ENCODE results near the gene PPP1R12A. TPM values are rescaled to one million over a fixed set of nuclear protein-coding genes. Genes with fewer than 3 reads are reported as not detected.
"Not testable (repeated sequence)": the region's sequence is repeated elsewhere in the genome, so short reads cannot be mapped to it uniquely, and the experiment has no call there.

Gene PPP1R12A
- polyA plus RNA-seq, 2 donors = 17.3 to 24.6 TPM

DNA sequence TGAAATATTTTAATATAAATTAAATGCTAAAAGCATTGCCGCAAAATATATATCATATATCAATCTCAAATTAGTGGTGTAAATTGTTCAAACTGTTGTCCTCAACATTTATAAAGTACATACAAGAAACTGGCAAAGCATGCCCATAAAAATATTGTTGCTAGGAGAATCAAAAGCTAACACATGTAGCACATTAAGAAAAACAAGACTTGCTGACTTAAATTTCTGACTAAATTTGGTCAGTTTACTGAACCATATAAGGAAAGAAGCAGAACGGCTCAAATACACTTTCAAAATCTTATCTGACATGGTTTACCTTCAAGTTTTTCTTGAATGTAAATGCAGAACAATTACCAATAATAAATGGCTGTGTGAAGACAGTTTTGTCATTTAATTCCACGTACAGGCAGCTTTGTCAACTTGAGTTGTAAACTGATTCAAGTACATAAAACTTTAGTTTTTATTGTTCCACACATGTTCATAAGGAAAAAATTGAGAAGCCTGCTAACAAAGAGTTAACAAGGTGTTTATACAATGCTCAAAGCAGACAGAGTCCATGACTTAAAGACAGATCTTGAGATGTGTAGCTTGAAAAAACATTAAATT is 50.4 kb downstream of the PPP1R12A start:
- WGBS, 2 donors = 68 to 76% methylated on average over 3 of the region's 3 CpGs
- Histone ChIP-seq H3K4me3 (ENCODE audit: low read depth in 1 of 2, low read length in 2 of 2) (no peak overlapping the region), H3K27me3 (ENCODE audit: control insufficient read depth in 1 of 2, insufficient read depth in 2 of 2, low read length in 2 of 2) (no peaks in the 10 kb centered on the region), H3K4me1 (ENCODE audit: control insufficient read depth in 2 of 2, insufficient read depth in 2 of 2, low read length in 1 of 2) (no peaks in the 10 kb centered on the region), H3K27ac (ENCODE audit: low read depth in 2 of 2, low read length in 1 of 2) (no peak overlapping the region), H3K36me3 (ENCODE audit: control insufficient read depth in 2 of 2, insufficient read depth in 2 of 2, low read length in 1 of 2) (no peaks in the 10 kb centered on the region), H3K9me3 (ENCODE audit: control insufficient read depth in 2 of 2, insufficient read depth in 1 of 2, low read depth in 1 of 2, low read length in 1 of 2) (no peaks in the 10 kb centered on the region)

DNA sequence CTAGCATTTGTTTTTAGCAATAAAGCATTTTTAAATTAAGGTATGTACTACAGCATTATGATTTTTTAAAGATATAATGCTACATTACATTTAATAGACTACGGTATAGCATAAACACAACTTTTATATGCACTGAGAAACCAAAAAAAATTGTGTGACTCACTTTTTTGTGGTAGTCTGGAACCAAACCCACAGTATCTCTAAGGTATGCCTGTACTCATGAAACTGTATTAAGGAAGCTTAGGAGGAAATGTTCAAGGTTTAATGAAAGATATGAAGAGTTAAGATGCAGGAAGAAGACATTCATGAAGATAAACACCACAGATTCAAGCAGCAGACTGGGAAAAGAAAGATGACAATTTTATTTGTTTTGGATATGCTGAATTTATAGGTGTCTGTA is 51.7 kb downstream of the PPP1R12A start:
- no peaks in the 10 kb centered on the region for H3K36me3 ChIP-seq (ENCODE audit: control insufficient read depth in 2 of 2, insufficient read depth in 2 of 2, low read length in 1 of 2)
- no peaks in the 10 kb centered on the region for H3K27me3 ChIP-seq (ENCODE audit: control insufficient read depth in 1 of 2, insufficient read depth in 2 of 2, low read length in 2 of 2)
- WGBS, 2 donors = 59 to 91% methylated on average over 1 of the region's 1 CpG
- H3K4me3 ChIP-seq (ENCODE audit: low read depth in 1 of 2, low read length in 2 of 2) = no peak overlapping the region
- no peaks in the 10 kb centered on the region for H3K4me1 ChIP-seq (ENCODE audit: control insufficient read depth in 2 of 2, insufficient read depth in 2 of 2, low read length in 1 of 2)
- no peak overlapping the region for H3K27ac ChIP-seq (ENCODE audit: low read depth in 2 of 2, low read length in 1 of 2)
- no peaks in the 10 kb centered on the region for H3K9me3 ChIP-seq (ENCODE audit: control insufficient read depth in 2 of 2, insufficient read depth in 1 of 2, low read depth in 1 of 2, low read length in 1 of 2)

DNA sequence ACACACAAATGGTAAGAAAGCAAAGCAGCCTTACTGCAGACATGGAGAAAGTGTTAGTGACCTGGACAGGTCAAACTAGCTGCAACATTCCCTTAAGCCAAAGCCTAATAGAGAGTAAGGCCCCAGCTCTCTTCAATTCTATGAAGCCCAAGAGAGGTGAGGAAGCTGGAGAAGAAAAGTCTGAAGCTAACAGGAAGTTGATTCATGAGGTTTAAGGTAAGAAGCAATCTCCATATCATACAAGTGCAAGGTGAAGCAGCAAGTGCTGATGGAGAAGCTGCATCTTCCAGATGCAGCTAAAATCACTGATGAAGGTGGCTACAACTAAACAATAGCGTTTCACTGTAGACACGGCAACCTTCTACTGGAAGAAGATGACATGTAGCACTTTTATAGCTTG is 53.5 kb downstream of the PPP1R12A start:
- H3K4me3 ChIP-seq (ENCODE audit: low read depth in 1 of 2, low read length in 2 of 2) = no peak overlapping the region
- H3K27me3 ChIP-seq (ENCODE audit: control insufficient read depth in 1 of 2, insufficient read depth in 2 of 2, low read length in 2 of 2) = no peaks in the 10 kb centered on the region
- 91 to 93% methylated on average over 2 of the region's 2 CpGs for WGBS, 2 donors
- no peaks in the 10 kb centered on the region for H3K9me3 ChIP-seq (ENCODE audit: control insufficient read depth in 2 of 2, insufficient read depth in 1 of 2, low read depth in 1 of 2, low read length in 1 of 2)
- no peaks in the 10 kb centered on the region for H3K4me1 ChIP-seq (ENCODE audit: control insufficient read depth in 2 of 2, insufficient read depth in 2 of 2, low read length in 1 of 2)
- no peaks in the 10 kb centered on the region for H3K36me3 ChIP-seq (ENCODE audit: control insufficient read depth in 2 of 2, insufficient read depth in 2 of 2, low read length in 1 of 2)
- no peak overlapping the region for H3K27ac ChIP-seq (ENCODE audit: low read depth in 2 of 2, low read length in 1 of 2)

DNA sequence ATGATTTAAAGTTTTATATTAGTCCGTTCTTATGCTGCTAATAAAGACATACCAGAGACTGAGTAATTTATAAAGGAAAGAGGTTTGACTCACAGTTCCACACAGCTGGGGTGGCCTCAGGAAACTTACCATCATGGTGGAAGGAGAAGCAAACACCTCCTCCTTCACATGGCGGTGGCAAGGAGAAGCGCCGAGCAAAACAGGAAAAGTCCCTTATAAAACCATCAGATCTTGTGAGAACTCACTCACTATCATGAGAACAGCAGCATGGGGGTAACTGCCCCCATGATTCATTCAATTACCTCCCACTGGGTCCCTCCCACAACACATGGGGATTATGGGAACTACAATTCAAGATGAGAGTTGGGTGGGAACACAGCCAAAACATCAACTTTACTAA is 56.4 kb downstream of the PPP1R12A start:
- not testable (repeated sequence) for H3K36me3 ChIP-seq (ENCODE audit: control insufficient read depth in 2 of 2, insufficient read depth in 2 of 2, low read length in 1 of 2); H3K4me1 ChIP-seq (ENCODE audit: control insufficient read depth in 2 of 2, insufficient read depth in 2 of 2, low read length in 1 of 2); H3K9me3 ChIP-seq (ENCODE audit: control insufficient read depth in 2 of 2, insufficient read depth in 1 of 2, low read depth in 1 of 2, low read length in 1 of 2); H3K27me3 ChIP-seq (ENCODE audit: control insufficient read depth in 1 of 2, insufficient read depth in 2 of 2, low read length in 2 of 2); H3K27ac ChIP-seq (ENCODE audit: low read depth in 2 of 2, low read length in 1 of 2); H3K4me3 ChIP-seq (ENCODE audit: low read depth in 1 of 2, low read length in 2 of 2)
- 92% methylated on average over 4 of the region's 4 CpGs for WGBS, 2 donors

DNA sequence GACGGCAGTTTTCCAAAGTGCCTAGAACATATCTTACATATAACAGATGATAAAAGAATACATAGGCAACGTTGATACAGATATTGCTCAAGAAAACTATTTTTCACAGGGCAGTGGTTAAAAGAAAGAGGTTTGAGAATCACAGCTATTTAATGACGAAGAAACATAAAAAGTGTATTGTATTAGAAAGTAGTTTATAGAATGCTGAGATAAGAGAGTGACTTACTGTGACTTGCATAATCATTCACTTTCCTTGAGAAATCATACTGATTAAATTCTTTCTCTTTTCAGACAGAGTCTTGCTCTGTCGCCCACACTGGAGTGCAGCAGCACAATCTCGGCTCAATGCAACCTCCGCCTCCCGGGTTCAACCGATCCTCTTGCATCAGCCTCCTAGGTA is 57.7 kb downstream of the PPP1R12A start:
- Histone ChIP-seq H3K4me1 (ENCODE audit: control insufficient read depth in 2 of 2, insufficient read depth in 2 of 2, low read length in 1 of 2) (no peaks in the 10 kb centered on the region), H3K4me3 (ENCODE audit: low read depth in 1 of 2, low read length in 2 of 2) (no peak overlapping the region), H3K27me3 (ENCODE audit: control insufficient read depth in 1 of 2, insufficient read depth in 2 of 2, low read length in 2 of 2) (no peaks in the 10 kb centered on the region), H3K9me3 (ENCODE audit: control insufficient read depth in 2 of 2, insufficient read depth in 1 of 2, low read depth in 1 of 2, low read length in 1 of 2) (no peaks in the 10 kb centered on the region), H3K27ac (ENCODE audit: low read depth in 2 of 2, low read length in 1 of 2) (no peak overlapping the region), H3K36me3 (ENCODE audit: control insufficient read depth in 2 of 2, insufficient read depth in 2 of 2, low read length in 1 of 2) (no peaks in the 10 kb centered on the region)
- WGBS, 2 donors = 91 to 93% methylated on average over 8 of the region's 8 CpGs

DNA sequence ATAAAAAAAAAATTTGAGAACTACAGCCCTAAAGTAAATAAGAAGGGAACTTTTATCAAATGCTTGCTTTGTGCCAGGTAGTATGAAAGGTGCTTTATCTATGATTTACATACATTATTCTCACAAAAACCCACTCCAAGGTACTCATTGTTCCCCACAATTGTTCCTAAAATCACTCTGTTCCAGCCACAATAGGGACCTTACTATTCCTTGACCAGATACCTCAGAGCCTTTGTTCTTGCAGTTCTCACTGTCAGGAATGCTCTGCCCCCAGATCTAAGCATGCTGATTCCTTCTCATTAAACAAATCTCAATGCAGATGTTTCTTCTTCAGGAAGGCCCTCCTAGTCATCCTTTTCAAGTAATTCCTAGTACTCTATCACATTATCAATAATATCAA is 60.2 kb downstream of the PPP1R12A start:
- H3K4me1 ChIP-seq (ENCODE audit: control insufficient read depth in 2 of 2, insufficient read depth in 2 of 2, low read length in 1 of 2) = no peaks in the 10 kb centered on the region
- H3K4me3 ChIP-seq (ENCODE audit: low read depth in 1 of 2, low read length in 2 of 2) = no peak overlapping the region

DNA sequence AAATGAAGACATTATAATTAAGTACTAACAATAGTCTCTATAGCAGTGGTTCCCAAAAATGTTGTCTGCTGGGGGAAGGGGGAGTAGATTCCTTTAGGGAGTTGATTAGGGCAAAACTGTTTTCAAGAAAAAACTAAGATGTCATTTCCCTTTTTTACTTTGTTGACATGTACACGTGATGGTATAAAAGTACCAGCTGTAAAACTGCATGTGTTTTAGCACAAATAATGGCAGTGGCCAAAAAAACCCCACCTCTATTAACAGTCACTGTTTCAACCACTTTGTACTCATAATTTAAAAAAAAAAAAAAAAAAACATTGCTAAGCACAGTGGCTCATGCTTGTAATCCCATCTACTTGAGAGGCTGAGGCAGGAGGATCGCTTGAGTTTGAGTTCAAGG is 61.7 kb downstream of the PPP1R12A start:
- Histone ChIP-seq H3K4me3 (ENCODE audit: low read depth in 1 of 2, low read length in 2 of 2) (no peak overlapping the region), H3K9me3 (ENCODE audit: control insufficient read depth in 2 of 2, insufficient read depth in 1 of 2, low read depth in 1 of 2, low read length in 1 of 2) (no peaks in the 10 kb centered on the region), H3K27me3 (ENCODE audit: control insufficient read depth in 1 of 2, insufficient read depth in 2 of 2, low read length in 2 of 2) (no peaks in the 10 kb centered on the region), H3K4me1 (ENCODE audit: control insufficient read depth in 2 of 2, insufficient read depth in 2 of 2, low read length in 1 of 2) (no peaks in the 10 kb centered on the region), H3K27ac (ENCODE audit: low read depth in 2 of 2, low read length in 1 of 2) (no peak overlapping the region), H3K36me3 (ENCODE audit: control insufficient read depth in 2 of 2, insufficient read depth in 2 of 2, low read length in 1 of 2) (no peaks in the 10 kb centered on the region)
- 69 to 79% methylated on average over 2 of the region's 2 CpGs for WGBS, 2 donors

More for the DNA sequence above, 60.2 kb downstream of the PPP1R12A start:
- no peaks in the 10 kb centered on the region for H3K27me3 ChIP-seq (ENCODE audit: control insufficient read depth in 1 of 2, insufficient read depth in 2 of 2, low read length in 2 of 2)
- no peak overlapping the region for H3K27ac ChIP-seq (ENCODE audit: low read depth in 2 of 2, low read length in 1 of 2)
- H3K9me3 ChIP-seq (ENCODE audit: control insufficient read depth in 2 of 2, insufficient read depth in 1 of 2, low read depth in 1 of 2, low read length in 1 of 2) = no peaks in the 10 kb centered on the region
- H3K36me3 ChIP-seq (ENCODE audit: control insufficient read depth in 2 of 2, insufficient read depth in 2 of 2, low read length in 1 of 2) = no peaks in the 10 kb centered on the region

DNA sequence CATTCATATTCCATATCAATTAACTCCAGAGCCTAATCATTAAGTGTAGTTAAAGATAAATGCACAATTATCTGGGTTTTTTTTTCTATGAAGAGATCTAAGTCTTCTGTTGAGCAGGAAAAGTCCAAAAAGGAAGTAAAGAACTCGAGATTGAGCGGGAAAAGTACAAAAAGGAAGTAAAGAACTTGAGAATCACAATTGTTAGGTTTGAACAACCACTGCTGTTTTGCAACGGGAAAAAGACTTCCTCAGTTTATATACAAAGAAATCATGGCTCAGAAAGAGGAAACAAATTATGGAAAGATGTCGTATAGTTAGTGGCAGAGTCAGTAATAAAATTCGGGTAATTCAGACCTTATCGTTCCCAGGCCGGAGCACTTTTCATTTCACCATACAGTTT is 63.3 kb downstream of the PPP1R12A start:
- H3K4me3 ChIP-seq (ENCODE audit: low read depth in 1 of 2, low read length in 2 of 2) = no peak overlapping the region
- no peaks in the 10 kb centered on the region for H3K36me3 ChIP-seq (ENCODE audit: control insufficient read depth in 2 of 2, insufficient read depth in 2 of 2, low read length in 1 of 2)
- 77 to 83% methylated on average over 7 of the region's 7 CpGs for WGBS, 2 donors
- no peaks in the 10 kb centered on the region for H3K4me1 ChIP-seq (ENCODE audit: control insufficient read depth in 2 of 2, insufficient read depth in 2 of 2, low read length in 1 of 2)
- no peaks in the 10 kb centered on the region for H3K9me3 ChIP-seq (ENCODE audit: control insufficient read depth in 2 of 2, insufficient read depth in 1 of 2, low read depth in 1 of 2, low read length in 1 of 2)
- H3K27me3 ChIP-seq (ENCODE audit: control insufficient read depth in 1 of 2, insufficient read depth in 2 of 2, low read length in 2 of 2) = no peaks in the 10 kb centered on the region
- no peak overlapping the region for H3K27ac ChIP-seq (ENCODE audit: low read depth in 2 of 2, low read length in 1 of 2)

DNA sequence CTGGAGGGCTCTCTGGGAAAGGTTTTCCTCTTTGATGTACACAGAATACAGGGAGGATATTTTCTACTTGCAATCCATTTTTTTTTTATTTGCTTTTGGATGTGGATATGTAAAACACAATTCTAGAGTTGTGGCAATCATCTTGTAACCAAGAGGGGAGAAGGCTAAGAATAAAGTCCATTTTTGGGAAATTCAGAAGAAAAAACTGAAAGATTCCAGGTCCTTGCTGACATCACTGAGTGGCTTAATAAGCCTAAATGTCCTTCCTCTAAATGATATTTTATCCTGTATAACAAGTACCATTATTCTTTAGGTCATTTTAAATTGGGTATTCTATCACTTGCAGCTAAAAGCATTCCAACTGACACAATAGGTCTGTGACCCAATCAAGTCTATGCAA is 64.0 kb downstream of the PPP1R12A start:
- Histone ChIP-seq H3K9me3 (ENCODE audit: control insufficient read depth in 2 of 2, insufficient read depth in 1 of 2, low read depth in 1 of 2, low read length in 1 of 2) (no peaks in the 10 kb centered on the region), H3K4me1 (ENCODE audit: control insufficient read depth in 2 of 2, insufficient read depth in 2 of 2, low read length in 1 of 2) (no peaks in the 10 kb centered on the region), H3K27me3 (ENCODE audit: control insufficient read depth in 1 of 2, insufficient read depth in 2 of 2, low read length in 2 of 2) (no peaks in the 10 kb centered on the region), H3K36me3 (ENCODE audit: control insufficient read depth in 2 of 2, insufficient read depth in 2 of 2, low read length in 1 of 2) (no peaks in the 10 kb centered on the region), H3K27ac (ENCODE audit: low read depth in 2 of 2, low read length in 1 of 2) (no peak overlapping the region), H3K4me3 (ENCODE audit: low read depth in 1 of 2, low read length in 2 of 2) (no peak overlapping the region)

DNA sequence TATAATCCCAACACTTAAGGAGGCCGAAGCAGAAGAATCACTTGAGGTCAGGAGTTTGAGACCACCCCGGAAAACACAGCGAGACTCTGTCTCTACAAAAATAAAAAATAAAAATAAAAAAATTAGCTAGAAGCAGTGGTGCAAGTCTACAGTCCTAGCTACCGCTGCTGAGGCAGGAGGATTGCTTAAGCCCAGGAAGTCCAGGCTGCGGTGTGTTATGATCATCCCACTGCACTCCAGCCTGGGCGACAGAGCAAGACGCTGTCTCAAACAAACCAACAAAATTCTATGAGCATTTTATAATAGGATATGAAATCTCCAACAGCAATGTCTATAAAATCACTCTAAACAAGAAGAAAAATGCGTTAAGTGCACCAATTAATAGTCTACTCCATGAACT is 75.3 kb downstream of the PPP1R12A start:
- Histone ChIP-seq H3K36me3 (ENCODE audit: control insufficient read depth in 2 of 2, insufficient read depth in 2 of 2, low read length in 1 of 2) (no peaks in the 10 kb centered on the region), H3K9me3 (ENCODE audit: control insufficient read depth in 2 of 2, insufficient read depth in 1 of 2, low read depth in 1 of 2, low read length in 1 of 2) (no peaks in the 10 kb centered on the region), H3K27ac (ENCODE audit: low read depth in 2 of 2, low read length in 1 of 2) (no peak overlapping the region), H3K4me3 (ENCODE audit: low read depth in 1 of 2, low read length in 2 of 2) (no peak overlapping the region), H3K27me3 (ENCODE audit: control insufficient read depth in 1 of 2, insufficient read depth in 2 of 2, low read length in 2 of 2) (no peaks in the 10 kb centered on the region), H3K4me1 (ENCODE audit: control insufficient read depth in 2 of 2, insufficient read depth in 2 of 2, low read length in 1 of 2) (no peaks in the 10 kb centered on the region)
- 91 to 95% methylated on average over 8 of the region's 8 CpGs for WGBS, 2 donors
